NCI-H526 (cell line): ENCODE data around the gene SETX.
"Not testable (repeated sequence)": the region's sequence is repeated elsewhere in the genome, so short reads cannot be mapped to it uniquely, and the experiment has no call there.

Experiments
- DNase-seq, 2 experiments: peaks; one replicate each; lab custom pipeline; 2025; lab: John Stamatoyannopoulos, UW

The SETX gene

GRCh38 chr9:132354637-132355355 lies at the start of gene SETX:
Gene SETX, minus strand, starts transcription at chr9:132354986. Its CDS starts 5,558 bp downstream, at chr9:132349428.
- peak; percentile 75 to 95 for DNase-seq

GRCh38 chr9:132404228-132404881 lies 49.6 kb upstream of the SETX start:
- DNase-seq, result no peak

GRCh38 chr9:132401824-132402223 lies 47.0 kb upstream of the SETX start:
- no peak for DNase-seq

GRCh38 chr9:132395560-132395959 lies 40.8 kb upstream of the SETX start:
- no peak for DNase-seq

GRCh38 chr9:132391449-132391848 lies 36.7 kb upstream of the SETX start:
- no peak for DNase-seq

GRCh38 chr9:132390966-132391365 lies 36.2 kb upstream of the SETX start:
- no peak for DNase-seq

- DNase-seq, result no peak
Observed at GRCh38 chr9:132387133-132387532, 32.3 kb upstream of the SETX start.

GRCh38 chr9:132384376-132384775 lies 29.6 kb upstream of the SETX start:
- no peak for DNase-seq

- DNase-seq, result no peak
Observed at GRCh38 chr9:132383462-132383883, 28.7 kb upstream of the SETX start.

- no peak for DNase-seq
Observed at GRCh38 chr9:132381966-132382541, 27.3 kb upstream of the SETX start.

GRCh38 chr9:132378416-132378815 lies 23.6 kb upstream of the SETX start:
- DNase-seq, result not testable (repeated sequence)

GRCh38 chr9:132377769-132378168 lies 23.0 kb upstream of the SETX start:
- not testable (repeated sequence) for DNase-seq

GRCh38 chr9:132372177-132373095 lies 17.6 kb upstream of the SETX start:
- no peak for DNase-seq

- DNase-seq, result peak in 1 of 2 experiments; percentile 6
Observed at GRCh38 chr9:132370592-132370991, 15.8 kb upstream of the SETX start.

GRCh38 chr9:132369421-132369820 lies 14.6 kb upstream of the SETX start:
- no peak for DNase-seq

- DNase-seq, result no peak
Observed at GRCh38 chr9:132367613-132368313, 13.0 kb upstream of the SETX start.

GRCh38 chr9:132366481-132366880 lies 11.7 kb upstream of the SETX start:
- no peak for DNase-seq

- DNase-seq, result no peak
Observed at GRCh38 chr9:132365986-132366385, 11.2 kb upstream of the SETX start.

GRCh38 chr9:132364068-132364467 lies 9.3 kb upstream of the SETX start:
- no peak for DNase-seq

GRCh38 chr9:132357764-132358163 lies 3.0 kb upstream of the SETX start:
- DNase-seq, result no peak

- no peak for DNase-seq
Observed at GRCh38 chr9:132356324-132356924, 1.6 kb upstream of the SETX start.
